H54 (cell line): ENCODE results near the gene DUSP11.
A peak's percentile ranks its signal among the peaks of the same experiment; 100 is the strongest.

ENCODE experiments used
- DNase-seq: peaks from one replicate; pipeline ENCODE4 v3.0.0; 2011; ENCODE audit warnings: low spot score, mixed read lengths; ENCODE audit not compliant: insufficient read length
- FAIRE-seq: peaks from 3 replicates; lab custom pipeline; 2011; peaks lifted over from hg19 to GRCh38; lab: Jason Lieb, UNC
- POLR2A ChIP-seq: IDR thresholded peaks from 2 replicates; pipeline ENCODE4 v1.6.1; 2011; ENCODE audit warnings: low read depth, mild to moderate bottlenecking, low read length

Gene DUSP11

GRCh38 chr2:73779467-73780236 is at the start of gene DUSP11:
Gene DUSP11, minus strand, starts transcription at chr2:73780103. Its CDS starts 129 bp downstream, at chr2:73779974.
- FAIRE-seq: peak; percentile 97
- DNase-seq: peak; percentile 77
- TF ChIP-seq POLR2A: peak; percentile 87

DNA sequence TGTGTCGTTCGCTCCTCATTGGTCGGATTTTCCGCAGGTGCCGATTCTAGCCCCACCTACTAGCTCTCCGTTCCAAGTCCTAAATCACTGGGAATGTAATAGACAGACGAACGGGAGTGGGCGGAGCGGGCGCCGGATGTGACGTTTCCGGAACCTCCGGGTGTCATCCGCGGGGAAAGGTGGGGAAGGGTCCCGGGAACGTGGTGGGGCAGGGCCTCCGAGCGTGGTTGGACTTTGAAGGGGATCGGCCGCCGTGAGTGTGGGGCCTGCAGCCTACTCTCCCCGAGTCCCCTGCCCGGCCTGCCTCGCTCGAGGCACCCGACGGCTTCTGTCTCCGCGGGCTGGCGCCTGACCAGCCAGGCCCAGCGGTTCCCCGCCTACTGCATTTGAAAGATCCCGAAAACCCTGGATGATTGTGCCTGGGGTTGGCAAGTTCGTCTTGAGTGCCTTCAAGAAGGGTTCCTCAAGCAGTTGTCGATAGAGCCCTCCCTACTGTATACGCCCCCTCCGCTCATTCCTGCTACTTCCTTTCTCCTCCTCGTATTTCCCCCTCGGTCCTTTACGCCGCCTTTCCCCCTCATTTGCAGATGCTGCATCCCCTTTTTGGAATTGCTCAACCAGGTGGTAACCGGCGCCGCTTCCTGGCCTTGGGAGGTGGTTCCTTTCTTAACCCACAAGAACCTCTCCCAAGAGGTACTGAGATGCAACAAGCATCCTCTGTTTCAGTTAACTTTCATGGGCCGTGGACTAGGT is 49.1 kb upstream of the DUSP11 start, which contains the start of gene STAMBP:
Gene STAMBP (plus strand): TSS at position 144 of the 753 bp plus-strand sequence. CDS start 1,896 bp downstream, outside the sequence.
- peak; percentile 70 for DNase-seq
- peak; percentile 61 for TF ChIP-seq POLR2A
- FAIRE-seq: peak; percentile 97

GRCh38 chr2:73828389-73828817 is 48.5 kb upstream of the DUSP11 start:
- DNase-seq (no peak), FAIRE-seq (no peak)
- TF ChIP-seq POLR2A: no peak

DNA sequence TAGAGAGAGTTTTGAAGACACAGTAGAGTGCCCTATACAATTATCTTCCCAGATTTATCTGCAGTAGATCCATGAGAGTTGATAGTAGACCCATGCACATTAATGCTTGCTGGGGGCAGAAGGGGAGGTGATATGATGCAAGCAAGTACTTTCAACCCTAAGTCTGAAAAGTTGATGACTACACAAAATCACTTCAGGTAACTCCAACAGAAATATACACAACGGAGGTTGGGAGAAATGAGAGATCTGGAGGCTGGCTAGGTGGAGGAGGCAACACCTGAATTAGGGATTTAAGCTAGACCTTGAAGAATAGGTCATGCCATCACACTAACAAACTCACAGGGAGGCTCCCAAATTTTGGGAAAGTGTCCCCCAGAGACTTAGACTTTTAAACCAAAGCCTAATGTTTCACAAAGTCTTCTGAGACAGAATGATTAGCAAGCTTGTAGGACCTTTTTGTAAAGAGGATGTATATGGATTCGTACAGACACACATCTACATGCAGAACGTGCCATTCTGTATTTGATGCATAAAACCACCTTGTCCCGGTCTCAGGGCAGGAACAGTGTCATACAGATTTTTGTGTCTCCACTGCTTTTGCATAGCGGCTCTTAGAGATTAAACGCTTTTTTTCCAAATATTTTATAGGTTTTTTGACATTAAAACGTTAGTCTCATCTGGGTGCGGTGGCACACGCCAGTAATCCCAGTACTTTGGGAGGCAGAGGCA is 47.9 kb upstream of the DUSP11 start:
- FAIRE-seq (no peak), DNase-seq (no peak)
- TF ChIP-seq POLR2A: no peak

GRCh38 chr2:73827018-73827417 is 47.1 kb upstream of the DUSP11 start:
- peak; percentile 36 for DNase-seq
- no peak for FAIRE-seq

DNA sequence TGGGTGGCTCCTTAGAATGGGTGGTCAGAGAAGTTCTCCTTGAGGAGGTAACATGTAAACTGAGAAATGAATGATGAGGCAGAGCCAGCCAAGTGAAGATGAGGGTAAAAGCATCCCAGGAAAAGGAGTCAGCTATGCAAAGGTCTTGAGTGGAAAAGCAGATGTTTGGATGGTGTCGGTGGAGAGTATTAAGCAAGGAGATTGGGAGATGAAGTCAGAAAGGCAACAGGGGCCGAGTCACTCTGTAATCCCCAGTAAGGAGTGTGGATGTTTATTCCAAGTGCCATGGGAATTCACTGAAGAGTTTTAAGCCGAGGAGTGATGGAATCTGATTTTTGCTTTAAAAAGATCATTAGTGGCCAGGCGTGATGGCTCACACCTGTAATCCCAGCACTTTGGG is 45.5 kb upstream of the DUSP11 start:
- no peak for FAIRE-seq
- no peak for DNase-seq
- TF ChIP-seq POLR2A: no peak

More at GRCh38 chr2:73827018-73827417, 47.1 kb upstream of the DUSP11 start:
- no peak for TF ChIP-seq POLR2A

DNA sequence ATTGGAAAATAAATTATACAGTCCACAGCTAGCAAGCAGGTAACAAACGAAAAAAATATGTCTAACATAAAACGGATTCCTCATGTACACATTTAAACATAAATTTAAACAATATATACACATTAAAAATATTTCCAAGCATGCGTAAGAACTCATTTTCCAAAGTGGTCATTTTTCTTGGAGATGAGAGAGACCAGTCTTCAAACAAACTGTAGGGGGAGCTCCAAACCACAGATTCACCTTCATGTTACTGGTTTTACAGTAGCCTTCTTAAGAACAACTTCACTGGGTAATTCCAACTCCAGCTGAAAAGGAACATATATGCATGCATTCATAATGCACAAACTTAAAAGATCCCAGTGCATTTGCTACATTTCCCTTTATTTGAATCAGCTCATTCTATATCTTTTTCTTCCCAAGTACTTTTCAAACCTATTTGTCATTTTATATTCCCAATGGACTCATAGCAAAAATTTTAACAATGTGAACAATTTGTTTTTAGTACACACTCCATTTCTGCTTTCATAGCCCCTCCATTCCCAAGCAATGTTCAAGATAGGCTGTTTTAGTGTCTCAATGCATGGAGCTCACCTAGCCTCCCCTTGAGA is 44.1 kb upstream of the DUSP11 start:
- DNase-seq (peak; percentile 37), FAIRE-seq (peak; percentile 84)
- TF ChIP-seq POLR2A: no peak

GRCh38 chr2:73823416-73823815 is 43.5 kb upstream of the DUSP11 start:
- FAIRE-seq: no peak
- DNase-seq: no peak
- TF ChIP-seq POLR2A: no peak

GRCh38 chr2:73822991-73823390 is 43.1 kb upstream of the DUSP11 start:
- no peak for DNase-seq
- no peak for TF ChIP-seq POLR2A
- FAIRE-seq: no peak

- no peak for FAIRE-seq
- no peak for DNase-seq
- TF ChIP-seq POLR2A: no peak
These were observed 42.4 kb upstream of the DUSP11 start for GRCh38 chr2:73822276-73822675.

GRCh38 chr2:73821669-73822068 is 41.8 kb upstream of the DUSP11 start:
- TF ChIP-seq POLR2A: no peak
- FAIRE-seq (no peak), DNase-seq (no peak)

DNA sequence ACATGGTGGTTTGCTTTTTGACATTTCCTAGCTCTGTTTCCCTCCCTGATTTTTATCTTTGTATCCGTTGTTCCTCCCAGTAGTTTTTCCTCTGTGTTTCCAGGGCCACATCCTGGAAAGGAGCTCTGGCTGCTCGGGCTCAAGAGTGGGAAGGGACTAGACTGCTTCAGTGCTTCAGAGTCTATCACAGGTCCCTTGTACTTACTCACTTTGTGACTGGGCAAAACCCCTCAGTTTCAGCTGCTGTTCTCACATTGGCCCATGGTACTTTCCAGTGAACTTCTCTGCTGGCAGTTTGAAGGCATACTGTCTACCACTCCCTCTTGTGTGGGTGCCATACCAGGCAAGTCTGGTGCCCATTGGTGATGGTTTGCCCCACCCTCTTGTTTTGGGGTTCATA is 41.3 kb upstream of the DUSP11 start:
- FAIRE-seq (no peak), DNase-seq (no peak)
- TF ChIP-seq POLR2A: no peak

- no peak for TF ChIP-seq POLR2A
- DNase-seq: no peak
- no peak for FAIRE-seq
These were observed 38.4 kb upstream of the DUSP11 start for GRCh38 chr2:73818296-73818695.
